Tibial nerve (tissue), 3 donors: Measurements from ENCODE around the gene SPSB3.

Experiments
- CTCF ChIP-seq, 5 experiments: fragments of 200-600 bp in 3 of 5; fragments of 450-650 bp in 2 of 5; sonication (generic) in 3 of 5; IDR thresholded peaks; one replicate each; pipeline ENCODE4 v1.5.1; 2016 to 2019; ENCODE audit warnings: antibody characterized with exemption in 5 of 5, mild to moderate bottlenecking in 3 of 5, moderate library complexity in 2 of 5
- POLR2A ChIP-seq, 2 donors: fragments of 450-650 bp; IDR thresholded peaks; one replicate each; pipeline ENCODE4 v1.6.1; 2017; ENCODE audit warnings: antibody characterized with exemption in 2 of 2, mild to moderate bottlenecking in 2 of 2, moderate library complexity in 2 of 2

- TF ChIP-seq CTCF (IDR thresholded peaks at IDR 0.05) (no peak), POLR2A (IDR thresholded peaks at IDR 0.05) (no peak)
Measured at GRCh38 chr16:1830213-1830612, 47.8 kb upstream of the SPSB3 start.
